ENCODE results near the gene CBX1. TPM values are rescaled to one million over a fixed set of nuclear protein-coding genes. Genes with fewer than 3 reads are reported as not detected.
A peak's percentile ranks its signal among the peaks of the same experiment; 100 is the strongest.
"Not testable (repeated sequence)": the region's sequence is repeated elsewhere in the genome, so short reads cannot be mapped to it uniquely, and the experiment has no call there.

Gene CBX1
- polyA plus RNA-seq, 1 experiment: 20.7 TPM

- Histone ChIP-seq H3K36me3 (ENCODE audit: control insufficient read depth, insufficient read depth, low read length) (peaks cover 10% of the 10 kb centered on the region), H3K27me3 (ENCODE audit: control insufficient read depth, insufficient read depth, low read length) (no peaks in the 10 kb centered on the region), H3K4me3 (ENCODE audit: low read depth, low read length) (no peak overlapping the region)
- CTCF ChIA-PET: interaction anchor here (0.7 to 3.3 kb wide), 17 partner anchors 9 to 90 kb away, joined by 3 to 35 read pairs (median 4); partner anchors contain the start of genes COPZ2 and NFE2L1
- TF ChIP-seq, protein P1, sequence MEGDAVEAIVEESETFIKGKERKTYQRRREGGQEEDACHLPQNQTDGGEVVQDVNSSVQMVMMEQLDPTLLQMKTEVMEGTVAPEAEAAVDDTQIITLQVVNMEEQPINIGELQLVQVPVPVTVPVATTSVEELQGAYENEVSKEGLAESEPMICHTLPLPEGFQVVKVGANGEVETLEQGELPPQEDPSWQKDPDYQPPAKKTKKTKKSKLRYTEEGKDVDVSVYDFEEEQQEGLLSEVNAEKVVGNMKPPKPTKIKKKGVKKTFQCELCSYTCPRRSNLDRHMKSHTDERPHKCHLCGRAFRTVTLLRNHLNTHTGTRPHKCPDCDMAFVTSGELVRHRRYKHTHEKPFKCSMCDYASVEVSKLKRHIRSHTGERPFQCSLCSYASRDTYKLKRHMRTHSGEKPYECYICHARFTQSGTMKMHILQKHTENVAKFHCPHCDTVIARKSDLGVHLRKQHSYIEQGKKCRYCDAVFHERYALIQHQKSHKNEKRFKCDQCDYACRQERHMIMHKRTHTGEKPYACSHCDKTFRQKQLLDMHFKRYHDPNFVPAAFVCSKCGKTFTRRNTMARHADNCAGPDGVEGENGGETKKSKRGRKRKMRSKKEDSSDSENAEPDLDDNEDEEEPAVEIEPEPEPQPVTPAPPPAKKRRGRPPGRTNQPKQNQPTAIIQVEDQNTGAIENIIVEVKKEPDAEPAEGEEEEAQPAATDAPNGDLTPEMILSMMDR (IDR thresholded peaks at IDR 0.05; ENCODE audit: insufficient read depth, low read depth, low read length): peak; percentile 45
- peak; percentile 32 for DNase-seq (ENCODE audit: low read depth)
- POLR2A ChIA-PET: interaction anchor here (1.1 kb wide), 1 partner anchor 39 kb away, joined by 3 read pairs; no protein-coding TSS in a partner anchor
Measured at GRCh38 chr17:48068491-48068961, 32.8 kb downstream of the CBX1 start.

GRCh38 chr17:48067808-48068207 lies 33.5 kb downstream of the CBX1 start:
- CTCF ChIA-PET: interaction anchor here (0.7 to 3.3 kb wide), 15 partner anchors 10 to 65 kb away, joined by 3 to 35 read pairs (median 4); partner anchors contain the start of genes COPZ2 and NFE2L1
- POLR2A ChIA-PET: interaction anchor here (0.5 to 1.1 kb wide), 2 partner anchors 32 to 38 kb away, joined by 3 read pairs; no protein-coding TSS in a partner anchor
- not testable (repeated sequence) for DNase-seq (ENCODE audit: low read depth); H3K4me3 ChIP-seq (ENCODE audit: low read depth, low read length); H3K27me3 ChIP-seq (ENCODE audit: control insufficient read depth, insufficient read depth, low read length)
- peaks cover 10% of the 10 kb centered on the region for H3K36me3 ChIP-seq (ENCODE audit: control insufficient read depth, insufficient read depth, low read length)

DNA sequence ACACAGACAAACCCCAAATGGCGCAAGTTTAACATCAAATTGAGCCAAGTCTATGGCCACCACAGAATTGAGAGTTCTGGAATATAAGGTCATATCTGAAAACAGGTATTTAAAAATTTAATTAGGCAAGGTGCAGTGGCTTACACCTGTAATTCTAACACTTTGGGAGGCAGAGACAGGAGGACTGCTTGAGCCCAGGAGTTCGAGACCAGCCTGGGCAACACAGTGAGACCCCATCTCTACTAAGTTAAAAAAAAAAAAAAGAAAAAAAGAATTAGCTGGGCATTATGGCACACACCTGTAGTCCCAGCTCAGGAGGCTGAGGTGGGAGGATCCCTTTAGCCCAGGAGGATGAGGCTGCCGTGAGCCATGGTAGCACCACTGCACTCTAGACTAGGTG lies 34.0 kb downstream of the CBX1 start:
- Histone ChIP-seq H3K4me3 (ENCODE audit: low read depth, low read length) (no peak overlapping the region), H3K27me3 (ENCODE audit: control insufficient read depth, insufficient read depth, low read length) (no peaks in the 10 kb centered on the region), H3K36me3 (ENCODE audit: control insufficient read depth, insufficient read depth, low read length) (peaks cover 11% of the 10 kb centered on the region)
- TF ChIP-seq, protein P1 (IDR thresholded peaks at IDR 0.05; ENCODE audit: insufficient read depth, low read depth, low read length): no peak
- no peak for DNase-seq (ENCODE audit: low read depth)
- CTCF ChIA-PET: interaction anchor here (1.2 to 2.2 kb wide), 5 partner anchors 13 to 41 kb away, joined by 3 to 8 read pairs (median 3); partner anchors contain the start of gene NFE2L1
- POLR2A ChIA-PET: no interaction called here

DNA sequence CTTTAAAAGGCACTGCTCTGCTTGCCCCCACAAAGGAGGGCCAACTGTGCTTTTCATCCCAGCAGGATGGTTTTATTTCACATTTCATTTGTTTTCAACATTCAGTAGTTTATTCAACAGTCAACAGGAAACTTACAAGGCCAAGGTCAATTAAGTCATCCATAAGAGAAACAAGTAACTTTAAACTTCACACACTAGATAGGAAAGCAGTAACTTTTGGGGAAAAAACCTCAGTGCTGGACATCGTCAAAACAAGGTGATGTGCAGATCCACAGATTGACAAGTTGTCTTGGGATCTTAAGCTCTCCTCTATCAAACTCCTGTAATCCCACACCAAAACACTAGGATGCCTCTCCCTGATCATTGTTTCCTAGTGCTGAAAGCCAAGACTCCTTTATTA lies 34.6 kb downstream of the CBX1 start:
- Histone ChIP-seq H3K4me3 (ENCODE audit: low read depth, low read length) (no peak overlapping the region), H3K27me3 (ENCODE audit: control insufficient read depth, insufficient read depth, low read length) (no peaks in the 10 kb centered on the region), H3K36me3 (ENCODE audit: control insufficient read depth, insufficient read depth, low read length) (peaks cover 12% of the 10 kb centered on the region)
- ChIA-PET CTCF (interaction anchor here (1.2 to 2.2 kb wide), 4 partner anchors 13 to 40 kb away, joined by 3 to 8 read pairs (median 3); no protein-coding TSS in a partner anchor), POLR2A (no interaction called here)
- DNase-seq (ENCODE audit: low read depth): no peak
- TF ChIP-seq, protein P1 (IDR thresholded peaks at IDR 0.05; ENCODE audit: insufficient read depth, low read depth, low read length): no peak

DNA sequence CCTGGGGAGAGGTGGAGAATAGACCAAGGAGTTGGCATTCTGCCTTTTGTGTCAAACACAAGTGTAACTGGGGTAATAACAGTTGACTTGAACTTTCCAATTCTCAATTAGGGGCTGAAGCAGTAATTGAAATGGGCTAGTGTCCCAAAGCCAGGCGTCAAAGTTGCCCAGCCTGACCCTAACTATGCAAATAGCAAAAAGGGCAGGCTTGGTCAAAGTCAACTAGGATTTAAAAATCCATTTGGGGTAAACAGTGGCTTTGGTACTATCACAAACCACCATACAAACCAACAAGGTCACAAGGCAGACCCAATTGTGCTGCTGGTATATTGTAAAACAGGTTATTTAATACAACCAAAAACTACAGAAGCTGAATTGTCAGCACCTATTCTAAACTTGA lies 35.1 kb downstream of the CBX1 start:
- ChIA-PET CTCF (interaction anchor here (1.0 to 1.5 kb wide), 5 partner anchors 14 to 40 kb away, joined by 3 to 5 read pairs (median 3); no protein-coding TSS in a partner anchor), POLR2A (no interaction called here)
- Histone ChIP-seq H3K27me3 (ENCODE audit: control insufficient read depth, insufficient read depth, low read length) (no peaks in the 10 kb centered on the region), H3K4me3 (ENCODE audit: low read depth, low read length) (no peak overlapping the region), H3K36me3 (ENCODE audit: control insufficient read depth, insufficient read depth, low read length) (peaks cover 12% of the 10 kb centered on the region)
- TF ChIP-seq, protein P1 (IDR thresholded peaks at IDR 0.05; ENCODE audit: insufficient read depth, low read depth, low read length): no peak
- DNase-seq (ENCODE audit: low read depth): no peak
